ENCODE measurements around the gene MAPK8IP1. TPM values are rescaled to one million over a fixed set of nuclear protein-coding genes. Genes with fewer than 3 reads are reported as not detected.
A peak's percentile ranks its signal among the peaks of the same experiment; 100 is the strongest.

MAPK8IP1 gene
- total RNA-seq, 1 donor, result 8.0 TPM

DNA sequence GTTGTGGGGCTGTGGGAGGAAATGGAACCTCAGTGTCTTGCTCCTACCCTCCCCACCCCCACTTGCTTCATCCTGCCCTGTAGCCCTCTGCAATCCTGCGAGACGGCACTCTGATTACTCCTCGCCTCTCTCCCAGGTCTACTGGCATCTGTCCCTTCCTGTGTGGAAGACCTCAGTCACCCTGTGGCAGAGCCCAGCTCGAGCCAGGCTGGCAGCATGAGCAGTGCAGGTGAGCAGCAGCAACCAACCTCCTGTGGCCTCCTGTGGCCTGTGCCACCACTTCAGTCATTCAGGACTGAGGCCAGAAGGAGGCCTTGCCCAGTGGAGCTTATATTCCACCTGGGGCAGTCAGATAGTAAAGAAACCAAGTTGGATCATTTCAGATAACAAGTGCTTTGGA, 14.7 kb upstream of the MAPK8IP1 start:
- Histone ChIP-seq H3K27me3 (ENCODE audit: insufficient read depth, low read length) (no peaks in the 10 kb centered on the region), H3K4me3 (ENCODE audit: insufficient read depth, low read length) (no peak overlapping the region), H3K36me3 (ENCODE audit: insufficient read depth, low read length) (peaks cover 68% of the 10 kb centered on the region), H4K20me1 (ENCODE audit: insufficient read depth, low read length) (peaks cover 7% of the 10 kb centered on the region), H3K79me2 (ENCODE audit: insufficient read depth, low read length) (no peaks in the 10 kb centered on the region), H3K4me1 (ENCODE audit: insufficient read depth, low read length) (peaks cover 14% of the 10 kb centered on the region), H3K27ac (ENCODE audit: low read depth, low read length) (no peak overlapping the region), H3K4me2 (ENCODE audit: insufficient read depth, low read length) (no peak overlapping the region), H3K9me3 (ENCODE audit: low read depth, low read length) (no peaks in the 10 kb centered on the region), H2AFZ (ENCODE audit: low read length) (no peak overlapping the region)
- TF ChIP-seq, protein P1, sequence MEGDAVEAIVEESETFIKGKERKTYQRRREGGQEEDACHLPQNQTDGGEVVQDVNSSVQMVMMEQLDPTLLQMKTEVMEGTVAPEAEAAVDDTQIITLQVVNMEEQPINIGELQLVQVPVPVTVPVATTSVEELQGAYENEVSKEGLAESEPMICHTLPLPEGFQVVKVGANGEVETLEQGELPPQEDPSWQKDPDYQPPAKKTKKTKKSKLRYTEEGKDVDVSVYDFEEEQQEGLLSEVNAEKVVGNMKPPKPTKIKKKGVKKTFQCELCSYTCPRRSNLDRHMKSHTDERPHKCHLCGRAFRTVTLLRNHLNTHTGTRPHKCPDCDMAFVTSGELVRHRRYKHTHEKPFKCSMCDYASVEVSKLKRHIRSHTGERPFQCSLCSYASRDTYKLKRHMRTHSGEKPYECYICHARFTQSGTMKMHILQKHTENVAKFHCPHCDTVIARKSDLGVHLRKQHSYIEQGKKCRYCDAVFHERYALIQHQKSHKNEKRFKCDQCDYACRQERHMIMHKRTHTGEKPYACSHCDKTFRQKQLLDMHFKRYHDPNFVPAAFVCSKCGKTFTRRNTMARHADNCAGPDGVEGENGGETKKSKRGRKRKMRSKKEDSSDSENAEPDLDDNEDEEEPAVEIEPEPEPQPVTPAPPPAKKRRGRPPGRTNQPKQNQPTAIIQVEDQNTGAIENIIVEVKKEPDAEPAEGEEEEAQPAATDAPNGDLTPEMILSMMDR (IDR thresholded peaks at IDR 0.05; ENCODE audit: extremely low read depth, low read depth, low read length), result no peak
- DNase-seq (ENCODE audit: insufficient read length, low spot score, missing footprints), result no peak

- no peaks in the 10 kb centered on the region for H3K27me3 ChIP-seq (ENCODE audit: insufficient read depth, low read length)
- H3K4me2 ChIP-seq (ENCODE audit: insufficient read depth, low read length), result no peak overlapping the region
- H3K4me3 ChIP-seq (ENCODE audit: insufficient read depth, low read length), result no peak overlapping the region
- no peak overlapping the region for H3K27ac ChIP-seq (ENCODE audit: low read depth, low read length)
- peaks cover 14% of the 10 kb centered on the region for H3K4me1 ChIP-seq (ENCODE audit: insufficient read depth, low read length)
- no peaks in the 10 kb centered on the region for H3K79me2 ChIP-seq (ENCODE audit: insufficient read depth, low read length)
- no peaks in the 10 kb centered on the region for H3K9me3 ChIP-seq (ENCODE audit: low read depth, low read length)
- H4K20me1 ChIP-seq (ENCODE audit: insufficient read depth, low read length), result peaks cover 7% of the 10 kb centered on the region
- no peak for DNase-seq (ENCODE audit: insufficient read length, low spot score, missing footprints)
- H2AFZ ChIP-seq (ENCODE audit: low read length), result no peak overlapping the region
- H3K36me3 ChIP-seq (ENCODE audit: insufficient read depth, low read length), result peaks cover 64% of the 10 kb centered on the region
- TF ChIP-seq, protein P1 (IDR thresholded peaks at IDR 0.05; ENCODE audit: extremely low read depth, low read depth, low read length), result no peak
These were observed 13.8 kb upstream of the MAPK8IP1 start for GRCh38 chr11:45871638-45872037.

- no peaks in the 10 kb centered on the region for H3K79me2 ChIP-seq (ENCODE audit: insufficient read depth, low read length)
- H3K27me3 ChIP-seq (ENCODE audit: insufficient read depth, low read length), result no peaks in the 10 kb centered on the region
- peaks cover 14% of the 10 kb centered on the region for H3K4me1 ChIP-seq (ENCODE audit: insufficient read depth, low read length)
- H3K9me3 ChIP-seq (ENCODE audit: low read depth, low read length), result no peaks in the 10 kb centered on the region
- peak; percentile 98 for DNase-seq (ENCODE audit: insufficient read length, low spot score, missing footprints)
- peaks cover 65% of the 10 kb centered on the region for H3K36me3 ChIP-seq (ENCODE audit: insufficient read depth, low read length)
- peaks cover 15% of the 10 kb centered on the region for H4K20me1 ChIP-seq (ENCODE audit: insufficient read depth, low read length)
- peak overlapping the region; percentile 48 for H3K27ac ChIP-seq (ENCODE audit: low read depth, low read length)
- H2AFZ ChIP-seq (ENCODE audit: low read length), result no peak overlapping the region
- TF ChIP-seq, protein P1 (IDR thresholded peaks at IDR 0.05; ENCODE audit: extremely low read depth, low read depth, low read length), result peak; percentile 85
- no peak overlapping the region for H3K4me3 ChIP-seq (ENCODE audit: insufficient read depth, low read length)
- H3K4me2 ChIP-seq (ENCODE audit: insufficient read depth, low read length), result no peak overlapping the region
These were observed 12.6 kb upstream of the MAPK8IP1 start for GRCh38 chr11:45872651-45873356.

GRCh38 chr11:45876401-45876800, 9.1 kb upstream of the MAPK8IP1 start:
- Histone ChIP-seq H2AFZ (ENCODE audit: low read length) (no peak overlapping the region), H4K20me1 (ENCODE audit: insufficient read depth, low read length) (peaks cover 23% of the 10 kb centered on the region), H3K27ac (ENCODE audit: low read depth, low read length) (no peak overlapping the region), H3K36me3 (ENCODE audit: insufficient read depth, low read length) (peaks cover 50% of the 10 kb centered on the region), H3K79me2 (ENCODE audit: insufficient read depth, low read length) (no peaks in the 10 kb centered on the region), H3K9me3 (ENCODE audit: low read depth, low read length) (no peaks in the 10 kb centered on the region), H3K4me2 (ENCODE audit: insufficient read depth, low read length) (no peak overlapping the region), H3K27me3 (ENCODE audit: insufficient read depth, low read length) (no peaks in the 10 kb centered on the region), H3K4me3 (ENCODE audit: insufficient read depth, low read length) (no peak overlapping the region), H3K4me1 (ENCODE audit: insufficient read depth, low read length) (peaks cover 20% of the 10 kb centered on the region)
- DNase-seq (ENCODE audit: insufficient read length, low spot score, missing footprints), result no peak
- TF ChIP-seq, protein P1 (IDR thresholded peaks at IDR 0.05; ENCODE audit: extremely low read depth, low read depth, low read length), result no peak
